Stimulated activated naive CD8-positive, alpha-beta T cell treated with anti-CD3 and anti-CD28 coated beads, Interleukin-15, Interleukin-2, amounts not matched to agents 100 ng/mL and 50 ng/mL, for 24 hours (primary cell): ENCODE measurements around the gene TSTD1.

Source experiments
- H3K27ac Mint-ChIP-seq: one replicate; pipeline ENCODE4 v1.8.0; 2021; ENCODE audit warnings: mild to moderate bottlenecking, mixed read lengths
- H3K27me3 Mint-ChIP-seq: one replicate; pipeline ENCODE4 v1.8.0; 2021; ENCODE audit warnings: mixed read lengths
- H3K36me3 Mint-ChIP-seq: one replicate; pipeline ENCODE4 v1.8.0; 2021; ENCODE audit warnings: low read depth, mixed read lengths
- H3K4me1 Mint-ChIP-seq: one replicate; pipeline ENCODE4 v1.8.0; 2021; ENCODE audit warnings: low read depth, mixed read lengths
- H3K4me3 Mint-ChIP-seq: one replicate; pipeline ENCODE4 v1.8.0; 2021; ENCODE audit warnings: mild to moderate bottlenecking, mixed read lengths
- H3K9me3 Mint-ChIP-seq: one replicate; pipeline ENCODE4 v1.8.0; 2021; ENCODE audit warnings: mixed read lengths

Gene TSTD1

DNA sequence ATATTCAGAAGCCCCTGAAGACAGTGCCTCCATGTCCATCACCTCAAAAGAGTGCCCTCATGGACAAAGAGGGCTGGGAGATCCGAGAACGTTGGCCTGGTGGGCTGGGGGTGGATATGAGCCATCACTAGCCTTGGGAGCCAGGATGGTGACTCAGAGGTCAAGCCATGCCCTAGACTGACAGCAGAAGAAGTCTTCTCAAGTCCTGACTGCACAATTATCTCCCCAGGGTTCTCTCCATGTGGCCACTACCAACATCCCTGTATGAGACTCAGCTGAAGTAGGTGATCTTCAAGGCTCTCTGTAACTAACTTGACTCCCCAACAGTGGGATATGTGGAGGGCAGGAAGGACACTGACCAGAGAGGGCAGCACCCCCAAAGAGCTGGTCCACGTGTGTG is 14.1 kb upstream of the TSTD1 start:
- H3K4me1 Mint-ChIP-seq, result peaks cover 11% of the 10 kb centered on the region
- peak overlapping the region; percentile 14 for H3K27ac Mint-ChIP-seq
- no peaks in the 10 kb centered on the region for H3K27me3 Mint-ChIP-seq
- H3K4me3 Mint-ChIP-seq, result no peak overlapping the region
- no peaks in the 10 kb centered on the region for H3K9me3 Mint-ChIP-seq
- peaks cover 72% of the 10 kb centered on the region for H3K36me3 Mint-ChIP-seq

DNA sequence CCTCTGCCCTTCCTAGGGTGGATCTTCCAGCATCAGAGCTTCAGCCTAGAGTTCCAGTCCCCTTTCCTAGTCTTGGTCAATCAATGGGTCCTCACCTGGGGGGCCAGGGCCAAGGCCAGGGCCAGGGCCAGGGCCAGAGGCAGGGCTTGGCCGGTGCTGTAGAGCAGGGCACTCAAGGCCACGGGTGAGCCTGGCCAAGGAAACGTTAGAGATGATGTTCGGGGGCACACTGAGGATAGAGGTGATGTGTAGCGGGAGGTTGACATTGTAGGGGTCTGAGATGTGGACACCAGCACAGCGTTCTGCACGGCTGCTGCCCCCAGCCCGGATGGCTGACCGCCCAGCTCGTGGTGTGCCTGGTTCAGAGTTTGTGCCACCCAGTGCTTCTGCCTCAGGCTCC is 12.5 kb upstream of the TSTD1 start:
- peaks cover 74% of the 10 kb centered on the region for H3K36me3 Mint-ChIP-seq
- H3K27me3 Mint-ChIP-seq, result no peaks in the 10 kb centered on the region
- no peaks in the 10 kb centered on the region for H3K9me3 Mint-ChIP-seq
- H3K27ac Mint-ChIP-seq, result peak overlapping the region; percentile 40
- peaks cover 19% of the 10 kb centered on the region for H3K4me1 Mint-ChIP-seq
- H3K4me3 Mint-ChIP-seq, result no peak overlapping the region

DNA sequence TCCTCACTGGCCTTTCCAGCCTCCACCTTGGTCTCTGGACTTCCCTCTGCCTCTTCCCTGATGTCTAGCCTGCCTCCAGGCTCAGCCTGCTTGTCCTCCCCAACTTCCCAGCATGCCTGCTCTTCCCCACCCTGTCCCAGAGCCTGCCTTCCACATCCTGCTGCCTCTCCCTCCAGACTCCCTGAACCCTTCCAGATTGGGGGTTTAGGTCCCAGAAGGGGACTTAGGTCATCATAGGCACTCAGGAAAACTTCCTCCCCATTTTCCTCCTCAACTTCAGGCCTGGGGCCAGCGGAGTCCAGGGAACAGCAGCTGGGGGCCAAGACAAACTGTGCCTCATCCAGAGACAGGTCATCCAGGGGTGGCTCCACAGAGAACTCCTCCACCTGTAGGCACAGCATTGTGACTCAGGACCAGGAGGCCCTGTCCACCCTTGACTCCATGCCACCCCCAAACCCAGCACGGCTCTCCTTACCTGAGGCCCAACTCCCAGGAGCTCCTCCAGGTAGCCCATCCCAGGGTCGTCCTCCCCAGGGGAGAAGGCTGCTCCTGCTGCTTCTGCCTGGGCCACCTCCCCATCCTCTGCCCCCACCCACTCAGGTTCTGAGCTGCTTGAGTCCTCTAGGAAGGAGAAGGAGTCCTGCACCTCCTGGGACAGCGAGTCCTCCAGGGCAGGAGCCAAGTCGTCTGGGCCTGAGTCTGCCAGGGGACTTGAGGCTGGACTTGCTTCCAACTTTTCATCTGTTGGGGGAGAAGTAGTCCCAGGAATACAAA is 10.4 kb upstream of the TSTD1 start:
- H3K27ac Mint-ChIP-seq, result peak overlapping the region; percentile 61
- H3K9me3 Mint-ChIP-seq, result no peaks in the 10 kb centered on the region
- peaks cover 32% of the 10 kb centered on the region for H3K4me1 Mint-ChIP-seq
- H3K27me3 Mint-ChIP-seq, result no peaks in the 10 kb centered on the region
- peaks cover 65% of the 10 kb centered on the region for H3K36me3 Mint-ChIP-seq
- H3K4me3 Mint-ChIP-seq, result no peak overlapping the region

DNA sequence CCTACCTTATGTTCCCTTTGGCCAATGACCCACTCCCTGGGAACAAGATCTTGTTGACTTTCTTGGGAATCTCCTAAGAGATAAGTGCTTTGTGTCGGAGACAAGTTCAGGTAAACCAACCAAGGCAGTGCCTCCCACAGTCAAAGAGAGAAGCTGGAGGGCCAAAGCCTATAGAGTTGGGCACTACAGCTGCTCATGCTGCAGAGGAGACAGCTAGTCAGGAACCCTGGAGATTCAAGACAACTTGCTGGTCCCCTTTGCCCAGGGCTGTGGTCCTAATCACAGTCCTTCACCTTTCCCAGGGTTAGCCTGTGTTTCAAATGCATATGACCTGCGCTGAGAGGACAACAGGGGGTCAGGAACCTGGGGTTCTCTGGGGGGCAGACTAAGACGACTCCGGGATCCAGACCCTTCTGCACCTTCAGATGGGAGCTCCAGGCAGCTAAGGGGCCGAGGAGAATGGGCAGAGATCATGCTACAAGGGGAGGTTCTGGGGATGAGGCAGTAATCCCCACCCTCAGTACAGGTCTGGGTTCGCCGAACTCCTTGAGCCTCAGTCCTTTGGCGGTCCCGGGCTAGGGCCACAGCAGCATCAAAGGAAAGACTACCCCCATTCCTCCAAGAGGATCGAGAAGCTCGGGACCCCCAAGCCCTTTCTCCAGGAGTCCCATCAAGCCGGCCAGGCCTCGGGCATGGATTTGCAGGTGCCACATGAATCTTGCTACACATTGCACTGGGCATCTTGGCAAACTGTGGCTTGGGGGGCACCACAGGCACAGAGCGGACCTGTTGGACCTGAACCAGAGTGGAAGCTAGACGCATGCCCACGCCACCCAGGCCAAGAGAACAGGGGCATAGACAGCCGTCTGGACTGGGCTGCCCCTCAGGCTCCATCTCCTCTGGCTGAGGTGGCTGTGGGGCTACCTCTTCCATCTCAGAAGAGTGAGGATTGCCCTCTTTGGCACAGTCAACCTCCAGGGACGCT is 9.0 kb upstream of the TSTD1 start:
- no peaks in the 10 kb centered on the region for H3K27me3 Mint-ChIP-seq
- H3K4me3 Mint-ChIP-seq, result no peak overlapping the region

DNA sequence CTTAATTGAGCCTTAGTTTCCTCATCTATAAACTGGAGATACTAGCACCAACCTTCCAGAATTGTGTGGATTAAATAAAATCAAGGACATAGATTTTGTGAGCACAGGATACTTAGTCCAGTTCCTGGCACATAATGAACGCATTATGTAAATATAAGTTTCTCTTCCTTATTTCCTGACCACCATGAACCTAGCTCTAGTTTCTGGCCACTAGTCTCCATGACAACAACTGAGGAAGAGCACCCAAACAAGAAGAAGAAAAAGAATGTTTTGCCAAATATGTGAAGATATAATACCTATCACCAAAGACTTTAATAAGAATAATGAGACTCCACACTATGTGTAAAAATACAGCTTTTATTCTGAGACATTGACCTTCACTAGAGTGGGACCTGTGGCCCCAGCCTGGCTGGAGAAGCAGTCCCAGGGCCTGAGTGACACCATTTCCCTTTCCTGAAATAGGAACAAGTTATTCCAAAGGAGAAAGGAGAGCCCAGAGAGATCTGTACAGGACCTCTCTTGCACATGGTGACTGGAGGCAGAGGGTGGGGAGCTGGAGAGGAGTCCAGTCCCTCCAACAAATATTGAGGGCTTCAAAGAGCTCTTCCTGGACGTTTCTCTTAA is 8.0 kb upstream of the TSTD1 start:
- H3K36me3 Mint-ChIP-seq, result peaks cover 56% of the 10 kb centered on the region
- peak overlapping the region; percentile 96 for H3K27ac Mint-ChIP-seq
- no peaks in the 10 kb centered on the region for H3K27me3 Mint-ChIP-seq
- peaks cover 35% of the 10 kb centered on the region for H3K4me1 Mint-ChIP-seq
- H3K9me3 Mint-ChIP-seq, result no peaks in the 10 kb centered on the region
- H3K4me3 Mint-ChIP-seq, result peak overlapping the region; percentile 88

More for the DNA sequence above, 9.0 kb upstream of the TSTD1 start:
- H3K36me3 Mint-ChIP-seq, result peaks cover 55% of the 10 kb centered on the region
- peak overlapping the region; percentile 96 for H3K27ac Mint-ChIP-seq
- H3K9me3 Mint-ChIP-seq, result no peaks in the 10 kb centered on the region
- H3K4me1 Mint-ChIP-seq, result peaks cover 35% of the 10 kb centered on the region

DNA sequence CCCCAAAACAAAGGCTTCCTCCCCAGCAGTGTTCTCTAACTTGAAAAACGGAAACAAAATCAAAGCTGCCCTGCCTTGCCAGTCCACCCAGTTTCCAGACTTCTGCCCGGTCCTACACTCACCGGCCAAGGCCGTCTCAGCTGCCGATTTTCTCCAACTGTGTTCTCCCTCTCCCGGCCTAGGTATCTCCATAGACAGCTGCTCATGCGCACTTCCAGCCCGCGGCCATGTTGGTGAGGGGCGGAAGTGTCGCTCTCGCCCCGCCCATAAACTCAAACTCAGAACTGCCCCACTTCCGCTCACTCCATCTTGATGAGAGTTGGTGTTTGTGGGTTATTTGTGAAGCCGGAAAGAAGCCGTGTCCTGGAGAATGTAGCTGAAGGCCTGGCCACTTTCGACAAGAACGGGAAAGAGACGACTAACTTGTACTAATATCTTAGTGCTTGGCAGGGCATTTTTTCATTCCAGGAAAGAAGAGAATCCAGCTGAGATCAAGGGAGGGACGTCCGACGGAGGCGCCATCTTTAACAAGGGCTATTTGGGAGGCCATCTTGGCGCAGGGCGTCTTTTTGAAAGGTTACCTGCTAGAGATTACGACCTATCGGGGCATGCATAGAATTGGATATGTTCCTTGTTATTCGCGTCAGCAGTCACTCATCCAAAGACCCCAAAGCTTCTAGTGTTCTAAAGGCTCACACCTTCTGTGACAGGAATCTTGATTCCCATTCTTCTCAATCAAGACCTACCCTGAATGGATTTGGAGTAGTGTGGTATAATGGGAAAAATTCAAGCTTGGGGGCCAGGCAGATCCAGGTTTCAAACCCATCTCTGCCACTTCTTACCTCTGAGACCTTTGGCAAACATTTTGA is 7.2 kb upstream of the TSTD1 start, which contains the start of gene USF1:
Gene USF1 (minus strand): TSS at position 242 of the 869 bp plus-strand sequence. CDS start 2,702 bp downstream, outside the sequence.
- no peaks in the 10 kb centered on the region for H3K27me3 Mint-ChIP-seq
- peaks cover 60% of the 10 kb centered on the region for H3K36me3 Mint-ChIP-seq
- peak within 1 kb of the TSS; percentile 88 for H3K4me3 Mint-ChIP-seq
- H3K9me3 Mint-ChIP-seq, result no peaks in the 10 kb centered on the region
- peak within 1 kb of the TSS; percentile 96 for H3K27ac Mint-ChIP-seq
- H3K4me1 Mint-ChIP-seq, result peaks cover 41% of the 10 kb centered on the region

DNA sequence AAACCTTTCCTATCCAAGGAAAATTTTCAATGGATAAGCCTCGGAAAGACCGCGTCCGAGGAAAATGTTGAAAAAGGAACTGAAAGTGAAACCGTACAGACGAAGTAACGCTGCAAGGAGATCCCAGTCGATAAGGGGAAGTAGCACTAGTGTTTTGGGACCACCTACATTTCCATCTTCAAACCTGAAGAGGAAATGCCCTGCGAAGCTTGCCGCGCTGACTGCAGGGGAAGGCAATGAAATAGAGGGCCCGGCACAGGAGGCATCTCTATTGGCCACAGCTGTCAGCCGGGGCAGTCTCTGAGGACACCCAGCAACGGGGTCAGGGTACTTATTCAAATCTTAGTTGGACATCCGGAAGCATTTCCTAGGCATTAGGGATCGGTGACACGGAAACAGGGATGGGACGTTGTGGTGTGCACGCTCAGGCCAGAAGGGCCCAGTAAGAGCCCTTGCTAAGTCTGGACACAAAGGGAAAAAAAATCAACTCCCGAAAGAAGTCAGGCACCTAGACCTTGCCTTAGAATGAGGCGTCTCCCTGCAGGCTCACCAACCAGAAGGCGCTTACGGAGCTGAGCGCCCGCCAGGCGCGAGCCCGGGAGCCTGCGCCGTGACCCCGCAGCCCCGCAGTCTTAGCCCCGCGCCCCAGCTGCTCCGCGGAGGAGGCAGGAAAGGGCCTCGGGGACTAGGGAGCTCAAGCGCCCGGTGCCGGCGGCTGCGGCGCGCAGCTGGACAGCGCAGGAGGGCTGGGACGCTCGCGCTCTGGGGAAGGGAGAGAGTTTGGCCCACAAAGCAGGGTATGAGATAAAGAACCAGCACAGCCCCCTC is 6.4 kb upstream of the TSTD1 start:
- peak overlapping the region; percentile 88 for H3K4me3 Mint-ChIP-seq
- peaks cover 65% of the 10 kb centered on the region for H3K36me3 Mint-ChIP-seq
- peaks cover 45% of the 10 kb centered on the region for H3K4me1 Mint-ChIP-seq
- H3K27ac Mint-ChIP-seq, result peak overlapping the region; percentile 96
- no peaks in the 10 kb centered on the region for H3K9me3 Mint-ChIP-seq
- no peaks in the 10 kb centered on the region for H3K27me3 Mint-ChIP-seq

DNA sequence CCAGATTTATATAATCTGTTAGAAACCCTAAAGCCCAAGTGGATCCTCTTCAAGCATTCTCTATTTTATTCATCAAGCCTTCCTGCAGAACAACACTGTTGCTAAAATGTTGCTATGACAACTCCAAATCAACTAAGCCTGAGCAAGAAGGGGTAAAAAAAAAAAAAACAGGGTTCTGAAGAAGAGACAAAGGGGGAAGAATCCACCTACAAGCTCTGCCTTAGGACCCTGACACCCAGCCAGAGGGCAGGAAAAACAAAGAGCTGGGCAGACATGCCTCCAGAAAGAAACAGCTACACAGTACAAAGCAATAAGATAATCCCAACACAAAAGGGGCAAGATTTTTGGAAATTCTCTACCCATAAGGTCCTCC is 5.8 kb upstream of the TSTD1 start:
- no peaks in the 10 kb centered on the region for H3K9me3 Mint-ChIP-seq
- peaks cover 51% of the 10 kb centered on the region for H3K4me1 Mint-ChIP-seq
- H3K27ac Mint-ChIP-seq, result peak overlapping the region; percentile 96
- peak overlapping the region; percentile 88 for H3K4me3 Mint-ChIP-seq
- peaks cover 65% of the 10 kb centered on the region for H3K36me3 Mint-ChIP-seq
- H3K27me3 Mint-ChIP-seq, result no peaks in the 10 kb centered on the region

DNA sequence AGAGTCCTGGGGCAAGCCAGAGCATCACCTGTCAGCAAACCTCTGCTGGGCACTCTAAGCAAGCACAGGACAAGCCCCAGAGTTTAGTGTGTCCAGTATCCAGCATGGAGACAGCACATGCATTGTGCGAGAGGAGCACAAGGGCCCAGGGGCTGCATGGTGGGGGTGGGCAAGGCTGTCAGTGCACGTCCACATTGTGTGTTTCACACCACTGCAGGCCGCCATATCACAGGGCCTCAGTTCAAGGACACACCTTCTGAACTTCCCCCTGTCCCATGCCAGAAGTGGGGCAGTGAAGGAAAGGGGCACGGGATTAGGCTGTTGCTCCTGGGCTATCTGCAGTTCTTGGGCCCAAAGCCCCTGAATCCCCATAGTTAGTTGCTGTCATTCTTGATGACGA is 782 bp upstream of the TSTD1 start:
- H3K9me3 Mint-ChIP-seq, result no peaks in the 10 kb centered on the region
- H3K4me1 Mint-ChIP-seq, result peaks cover 63% of the 10 kb centered on the region
- H3K36me3 Mint-ChIP-seq, result peaks cover 49% of the 10 kb centered on the region
- H3K27me3 Mint-ChIP-seq, result no peaks in the 10 kb centered on the region
- peak overlapping the region; percentile 88 for H3K4me3 Mint-ChIP-seq
- peak overlapping the region; percentile 86 for H3K27ac Mint-ChIP-seq

DNA sequence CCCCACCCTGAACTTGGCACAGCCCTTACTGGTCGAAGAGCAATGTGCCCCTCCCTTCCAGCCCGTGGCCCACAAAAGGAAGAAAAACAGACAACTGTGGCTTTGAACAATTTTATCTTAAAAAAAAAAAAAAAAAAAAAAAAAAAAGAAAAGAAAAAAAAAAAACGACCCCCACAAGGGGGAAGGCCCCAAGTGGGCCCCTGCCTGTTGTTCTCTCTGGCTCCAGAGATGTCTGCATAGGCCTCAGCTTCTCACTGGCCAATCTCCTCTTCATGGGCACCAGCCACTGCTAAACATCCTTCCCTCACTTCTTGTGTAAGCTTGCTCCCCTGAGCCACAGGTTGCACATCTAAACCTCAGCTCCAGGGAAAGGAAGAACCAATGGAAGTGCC is 386 bp upstream of the TSTD1 start:
- Mint-ChIP-seq H3K4me3 (peak overlapping the region; percentile 88), H3K4me1 (peaks cover 62% of the 10 kb centered on the region), H3K36me3 (peaks cover 49% of the 10 kb centered on the region), H3K9me3 (no peaks in the 10 kb centered on the region), H3K27ac (peak overlapping the region; percentile 89), H3K27me3 (no peaks in the 10 kb centered on the region)

DNA sequence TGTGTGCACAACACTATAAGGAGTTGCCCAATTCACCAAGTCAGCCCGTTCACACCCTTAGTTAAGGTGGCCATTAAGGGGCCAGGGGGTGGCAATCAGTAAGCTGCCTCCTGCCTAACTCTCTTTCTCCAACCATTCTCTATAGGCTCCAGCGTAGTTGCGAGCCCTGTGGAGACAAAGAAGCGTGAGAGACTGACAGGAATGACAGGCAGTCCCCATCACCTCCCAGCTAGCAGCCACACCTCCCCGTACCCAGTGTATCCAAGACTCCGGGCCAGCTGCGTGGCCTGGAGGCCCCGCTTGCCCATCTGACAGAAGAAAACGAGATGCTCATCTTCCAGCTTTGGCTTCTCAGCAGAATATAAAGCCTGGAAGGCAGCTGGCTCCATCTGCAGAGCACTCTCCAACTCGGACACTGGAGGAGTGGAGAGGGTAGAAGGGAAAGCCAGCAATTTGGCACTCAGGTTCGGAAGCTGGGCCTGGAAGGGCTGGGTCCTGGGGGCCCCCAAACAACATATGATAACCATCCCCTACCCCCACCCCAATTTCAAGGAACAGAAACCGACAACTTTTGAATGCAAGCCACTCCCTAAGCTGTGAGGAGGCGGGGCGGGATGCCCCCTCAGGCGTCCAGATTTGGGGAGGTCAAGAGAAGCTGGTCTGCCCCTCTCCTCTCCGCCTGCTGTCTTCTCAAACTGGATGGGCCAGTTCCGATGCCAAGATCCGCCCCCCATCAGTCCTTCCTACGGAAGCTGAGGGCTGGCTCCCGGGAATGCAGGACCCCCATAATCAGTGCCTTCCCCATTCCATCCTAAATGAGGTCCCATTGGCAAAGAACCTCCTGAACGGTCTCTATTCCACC is 872 bp downstream of the TSTD1 start:
- Mint-ChIP-seq H3K4me1 (peaks cover 72% of the 10 kb centered on the region), H3K27me3 (no peaks in the 10 kb centered on the region), H3K27ac (peak overlapping the region; percentile 89), H3K9me3 (no peaks in the 10 kb centered on the region), H3K36me3 (peaks cover 50% of the 10 kb centered on the region), H3K4me3 (peak overlapping the region; percentile 88)

DNA sequence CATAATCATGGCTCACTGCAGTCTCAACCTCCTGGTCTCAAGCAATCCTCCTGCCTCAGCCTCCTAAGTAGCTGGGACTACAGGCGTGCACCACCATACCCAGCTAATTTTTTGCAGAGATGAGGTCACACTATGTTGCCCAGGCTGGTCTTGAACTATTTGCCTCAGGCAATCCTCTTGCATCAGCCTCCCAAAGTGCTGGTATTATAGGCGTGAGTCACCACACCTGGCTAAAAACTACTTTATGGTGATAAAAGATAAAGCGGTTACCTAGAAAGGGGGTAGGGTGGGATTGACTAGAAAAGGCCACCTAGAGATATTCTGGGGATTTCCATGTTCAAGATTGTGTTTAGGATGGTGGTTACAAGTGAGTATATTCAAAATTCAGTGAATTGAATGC is 5.0 kb downstream of the TSTD1 start:
- Mint-ChIP-seq H3K36me3 (peaks cover 34% of the 10 kb centered on the region), H3K4me3 (no peak overlapping the region), H3K9me3 (no peaks in the 10 kb centered on the region), H3K27me3 (no peaks in the 10 kb centered on the region), H3K4me1 (peaks cover 65% of the 10 kb centered on the region), H3K27ac (peak overlapping the region; percentile 49)

DNA sequence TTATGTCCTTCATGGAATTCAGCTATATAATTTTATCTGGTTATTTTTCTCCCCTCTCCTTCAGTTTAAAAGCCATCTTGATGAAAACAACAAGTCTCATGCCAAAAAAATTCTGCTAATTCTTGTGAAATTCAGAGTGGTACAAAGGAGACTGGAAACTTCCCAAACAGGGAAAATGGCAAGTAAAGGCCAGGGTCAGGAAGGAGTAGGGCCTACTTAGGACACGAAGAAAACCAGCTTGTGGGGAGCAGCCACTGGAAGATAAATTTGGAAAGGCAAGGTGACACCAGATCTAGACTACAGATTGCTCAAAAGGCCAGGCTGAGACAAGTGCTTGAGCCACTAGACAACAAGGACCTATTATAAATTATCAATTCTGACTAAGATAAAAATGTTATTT is 6.4 kb downstream of the TSTD1 start:
- Mint-ChIP-seq H3K9me3 (no peaks in the 10 kb centered on the region), H3K36me3 (peaks cover 40% of the 10 kb centered on the region), H3K4me3 (peak overlapping the region; percentile 50), H3K27me3 (no peaks in the 10 kb centered on the region), H3K4me1 (peaks cover 55% of the 10 kb centered on the region), H3K27ac (peak overlapping the region; percentile 81)
